Measurements from ENCODE around the gene GABRG3.

Gene GABRG3

DNA sequence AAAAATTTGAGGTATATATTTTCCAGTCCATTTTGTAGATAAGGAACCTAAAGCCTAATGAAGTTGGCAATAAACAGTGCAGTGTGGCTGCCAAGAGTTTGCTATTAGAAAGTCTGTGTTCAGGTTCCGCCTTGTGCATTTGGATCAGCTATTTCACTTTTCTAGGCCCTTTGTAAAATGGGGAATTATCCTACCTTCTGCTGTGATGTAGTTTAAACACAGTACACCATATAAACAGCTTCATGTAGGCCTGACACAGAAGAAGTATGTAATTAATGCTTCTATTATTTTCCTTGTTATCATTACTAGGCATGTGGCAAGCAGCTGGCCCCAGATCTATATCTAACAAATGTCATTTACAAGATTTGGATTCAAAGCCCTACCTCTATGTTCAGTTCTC is 456.3 kb downstream of the GABRG3 start:
- DNase-seq = no peak

DNA sequence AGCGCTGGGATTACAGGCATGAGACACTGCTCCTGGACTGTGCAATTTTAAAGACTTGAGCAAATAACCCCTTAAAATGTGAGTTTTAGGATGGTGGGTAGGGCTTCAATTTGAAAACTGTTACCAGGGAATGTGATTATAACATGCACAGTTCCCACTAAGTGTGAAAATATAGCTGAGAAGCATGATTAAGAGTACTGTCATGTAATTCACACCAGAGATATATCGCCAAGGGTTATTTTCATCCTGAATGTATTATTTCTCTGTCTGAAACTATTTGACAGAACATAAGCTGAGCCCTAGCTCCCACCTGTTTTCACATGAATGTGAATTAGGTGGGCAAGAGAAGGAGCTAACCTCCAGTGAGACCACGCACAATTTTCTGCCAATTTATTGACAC is 457.2 kb downstream of the GABRG3 start:
- DNase-seq = no peak

DNA sequence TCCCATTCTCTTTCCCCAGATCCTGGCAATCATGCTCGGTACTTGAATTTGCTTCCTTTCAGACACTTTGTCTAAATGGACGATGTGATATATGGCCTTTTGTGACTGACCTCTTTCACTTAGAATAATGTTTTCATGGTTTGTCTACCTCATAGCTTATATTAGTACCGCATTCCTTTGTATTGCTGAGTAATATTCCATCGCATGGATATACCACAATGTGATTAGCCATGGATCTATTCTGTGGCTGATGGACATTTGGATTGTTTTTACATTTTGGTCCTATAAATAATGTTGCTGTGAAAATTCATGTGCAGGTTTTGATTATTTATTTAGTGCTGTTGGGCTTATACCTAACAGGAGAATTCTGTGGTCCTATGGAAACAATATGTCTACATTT is 458.6 kb downstream of the GABRG3 start:
- DNase-seq = no peak

DNA sequence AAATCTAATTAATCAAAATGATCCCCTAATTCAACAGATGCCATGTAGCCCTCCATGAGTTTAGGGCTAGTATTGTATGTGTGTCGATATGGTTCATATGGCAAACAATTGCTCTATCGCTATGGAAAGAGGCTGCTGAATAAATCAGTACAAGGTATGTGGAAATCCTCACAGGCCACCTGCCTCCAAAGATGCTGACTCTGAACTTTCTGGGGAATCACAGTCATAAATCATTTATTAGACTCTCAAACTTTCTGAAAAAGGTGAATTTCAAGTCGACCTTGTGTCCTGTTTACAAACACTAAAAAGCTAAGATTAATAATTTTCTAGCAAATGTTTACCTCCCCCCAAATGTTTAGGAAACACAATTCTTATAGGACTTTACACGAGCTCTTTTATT is 462.6 kb downstream of the GABRG3 start:
- DNase-seq = no peak

DNA sequence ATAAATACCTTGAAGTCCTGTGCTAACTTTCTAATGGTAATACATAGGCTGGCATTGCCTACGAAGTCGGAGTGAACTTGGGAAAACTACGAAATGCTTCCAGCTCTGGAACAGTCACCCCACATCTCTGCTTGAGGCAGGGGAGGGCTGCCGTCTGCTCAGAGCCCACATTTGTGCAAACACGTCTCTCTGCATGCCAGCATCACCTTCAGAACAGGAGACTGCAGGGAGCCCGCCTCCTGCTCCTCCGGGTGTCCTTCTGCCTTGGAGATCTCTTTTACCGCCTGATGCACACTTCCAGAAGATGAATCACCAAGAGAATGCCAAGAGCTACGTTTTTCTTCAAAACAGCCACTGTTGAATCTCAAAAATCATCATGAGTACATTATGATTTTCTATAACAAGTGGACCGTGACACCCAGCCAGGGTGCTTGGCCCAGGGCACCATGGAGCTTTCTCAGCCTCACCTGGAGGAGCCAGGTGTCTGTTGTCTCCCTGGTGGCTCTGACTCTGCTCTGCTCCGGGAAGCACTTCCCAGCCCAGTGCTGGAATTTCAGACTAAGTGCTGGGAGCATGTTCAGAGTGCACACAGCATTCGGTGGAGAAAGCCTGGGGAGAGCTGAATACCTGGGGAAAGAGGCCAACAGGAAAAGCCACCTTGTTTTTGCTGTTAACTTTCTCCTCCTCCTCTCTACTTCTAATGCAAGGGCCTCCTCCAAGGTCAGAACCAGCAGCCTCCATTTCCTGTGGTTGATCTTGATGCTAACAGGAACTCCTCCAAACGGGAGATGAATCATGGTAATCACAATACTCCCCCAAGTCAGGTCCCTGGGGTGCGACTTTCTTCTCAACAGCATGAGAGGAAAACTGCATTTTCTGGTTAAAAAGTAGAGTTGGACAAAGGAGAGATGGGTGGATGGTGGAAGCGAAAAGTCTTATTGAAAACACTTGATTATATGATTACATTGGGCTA is 467.7 kb downstream of the GABRG3 start:
- DNase-seq = peak; percentile 33

DNA sequence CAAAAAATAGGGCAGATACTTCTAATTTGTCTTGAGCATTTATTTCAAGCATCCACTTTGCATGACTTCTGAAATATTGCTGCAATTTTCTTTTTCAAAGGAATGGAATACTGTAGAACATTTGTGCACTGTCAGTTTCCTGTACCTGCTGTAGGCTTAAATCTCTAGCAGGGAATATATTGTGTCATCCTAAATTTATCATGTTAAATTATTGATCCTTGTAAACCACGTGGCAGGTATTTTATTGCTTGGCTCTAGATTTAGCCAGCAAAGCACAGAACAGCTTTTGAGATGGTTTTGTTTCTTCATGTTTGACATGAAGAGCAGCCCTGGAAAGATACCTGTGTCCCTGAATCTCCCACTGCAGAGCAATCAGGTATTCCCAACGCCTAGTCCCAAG is 470.1 kb downstream of the GABRG3 start:
- DNase-seq = no peak

DNA sequence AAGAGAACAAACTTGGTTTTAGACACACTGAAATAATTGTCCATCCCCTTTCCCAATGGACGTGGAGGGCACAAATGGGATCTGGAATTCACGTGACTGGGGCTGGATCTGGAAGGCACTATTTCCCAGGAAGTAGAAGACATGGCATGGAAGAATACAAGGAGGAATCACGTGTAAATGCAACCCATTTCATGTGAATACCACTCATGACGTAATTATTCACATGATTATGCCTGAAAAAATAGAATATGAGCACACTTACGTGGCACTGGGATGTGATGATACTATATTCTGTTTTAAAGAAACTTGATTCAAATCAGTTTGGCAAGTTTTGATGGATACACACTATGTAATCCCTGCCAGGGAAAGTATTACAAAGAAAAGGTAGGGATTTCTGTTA is 477.3 kb downstream of the GABRG3 start:
- DNase-seq = no peak

DNA sequence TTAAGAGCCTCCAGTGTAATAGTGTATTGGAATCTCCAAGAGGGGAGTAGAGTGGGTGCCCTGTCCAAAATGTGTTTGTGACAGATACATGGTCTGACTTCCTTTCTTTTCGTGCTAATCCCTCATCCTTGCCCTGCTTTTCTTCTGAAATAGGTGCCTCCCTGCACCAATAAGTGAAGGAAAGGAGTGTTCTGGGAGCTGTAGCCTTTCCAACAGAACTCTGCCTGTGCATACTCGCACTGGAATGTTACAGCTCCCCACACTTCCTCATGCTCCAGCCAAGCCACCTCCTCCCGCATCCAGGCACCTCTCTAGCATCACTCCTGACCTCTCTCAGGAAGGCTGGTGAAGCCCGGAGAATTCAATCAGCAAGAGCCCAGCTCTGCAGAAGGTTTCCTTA is 478.0 kb downstream of the GABRG3 start:
- DNase-seq = peak; percentile 2

DNA sequence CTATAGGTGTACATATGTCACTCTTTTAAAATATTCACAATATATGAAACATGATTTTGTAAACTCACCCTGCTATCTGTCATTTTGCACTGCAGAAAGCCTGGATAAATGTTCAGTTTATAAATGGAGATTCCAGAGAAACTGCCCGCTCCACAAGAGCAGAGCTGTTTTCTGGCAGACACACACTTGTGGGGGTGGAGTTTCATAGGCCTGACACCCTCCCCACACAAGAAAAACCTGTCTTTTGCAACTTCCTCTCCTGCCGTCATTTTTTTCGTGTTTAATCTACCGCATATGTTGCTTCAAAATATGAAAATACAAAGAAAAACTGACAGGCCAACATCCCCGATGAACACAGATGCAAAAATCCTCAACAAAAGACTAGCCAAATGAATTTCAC is 479.0 kb downstream of the GABRG3 start:
- no peak for DNase-seq

DNA sequence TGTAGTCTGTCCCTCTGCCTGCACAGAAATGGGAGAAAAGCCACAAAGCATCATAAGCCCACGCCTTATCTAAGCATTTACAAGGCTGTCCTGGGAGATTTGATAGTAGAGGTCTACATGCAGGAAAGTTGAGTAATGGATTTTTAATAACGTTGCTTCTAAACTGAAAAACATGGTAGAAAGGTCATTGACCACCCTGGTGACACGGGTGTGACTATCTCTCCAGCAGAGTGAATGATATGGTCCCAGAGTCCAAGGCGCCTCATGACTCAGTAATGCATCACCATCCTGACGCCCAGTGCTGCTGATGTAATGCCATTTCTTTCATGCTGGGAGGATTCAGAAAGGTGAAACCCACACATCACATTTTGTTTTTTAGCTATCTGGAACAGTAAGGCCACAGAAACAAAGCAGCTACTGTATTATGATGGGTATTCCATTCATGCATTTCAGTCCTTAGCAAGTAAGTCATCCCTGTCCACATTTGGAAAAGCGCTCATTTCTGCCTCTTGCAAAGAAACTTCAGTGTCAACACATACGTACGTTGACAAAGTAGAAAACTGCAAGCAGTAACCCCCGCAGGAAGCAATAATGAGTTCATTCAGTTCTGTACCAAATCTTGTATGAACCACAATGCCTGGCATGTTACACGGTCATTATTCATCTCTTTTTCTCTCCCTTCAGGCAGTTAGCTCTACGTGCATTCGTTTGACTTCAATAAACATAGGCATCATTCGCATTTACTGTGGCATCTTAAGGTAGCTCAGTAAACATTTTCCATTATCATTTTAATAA is 483.5 kb downstream of the GABRG3 start:
- DNase-seq = peak; percentile 52

DNA sequence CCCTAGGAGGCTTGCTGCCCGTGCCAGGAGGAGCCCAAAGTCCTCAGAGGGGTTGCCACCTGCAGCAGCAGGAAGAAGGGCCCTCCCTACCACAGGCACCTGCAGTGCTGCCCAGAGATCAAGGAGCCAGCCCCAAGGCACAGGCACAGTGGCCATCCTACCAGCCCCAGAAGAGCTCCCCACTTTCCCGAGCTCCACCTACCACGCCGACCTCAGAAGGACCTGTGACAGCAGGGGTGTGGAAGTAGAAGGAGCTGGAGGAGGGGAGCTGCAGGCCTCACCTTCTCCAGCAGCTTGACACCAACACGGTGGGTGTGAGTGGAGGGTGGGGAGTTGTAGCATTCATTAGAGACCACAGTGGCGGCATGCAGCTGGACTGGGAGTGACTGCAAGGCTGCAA is 485.8 kb downstream of the GABRG3 start:
- no peak for DNase-seq

DNA sequence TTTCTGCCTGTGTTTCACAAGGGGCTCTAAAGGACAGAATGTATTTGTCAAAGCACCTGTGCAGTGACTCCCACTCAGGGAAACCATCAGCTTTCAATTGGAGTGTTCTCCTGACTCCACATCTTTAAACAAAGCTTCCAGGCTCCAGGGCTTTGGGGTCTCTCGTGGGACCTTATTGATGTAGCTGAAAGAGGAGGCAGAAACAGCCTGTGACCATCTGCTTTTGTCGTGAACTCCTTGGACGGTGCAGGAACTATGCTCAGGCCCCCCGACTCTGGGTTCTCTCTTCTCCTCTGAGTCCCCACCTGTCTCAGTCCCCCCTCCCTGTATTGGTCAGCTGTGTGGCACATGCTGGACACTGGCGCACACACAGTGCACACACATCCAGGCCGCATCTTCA is 486.8 kb downstream of the GABRG3 start:
- DNase-seq = no peak

DNA sequence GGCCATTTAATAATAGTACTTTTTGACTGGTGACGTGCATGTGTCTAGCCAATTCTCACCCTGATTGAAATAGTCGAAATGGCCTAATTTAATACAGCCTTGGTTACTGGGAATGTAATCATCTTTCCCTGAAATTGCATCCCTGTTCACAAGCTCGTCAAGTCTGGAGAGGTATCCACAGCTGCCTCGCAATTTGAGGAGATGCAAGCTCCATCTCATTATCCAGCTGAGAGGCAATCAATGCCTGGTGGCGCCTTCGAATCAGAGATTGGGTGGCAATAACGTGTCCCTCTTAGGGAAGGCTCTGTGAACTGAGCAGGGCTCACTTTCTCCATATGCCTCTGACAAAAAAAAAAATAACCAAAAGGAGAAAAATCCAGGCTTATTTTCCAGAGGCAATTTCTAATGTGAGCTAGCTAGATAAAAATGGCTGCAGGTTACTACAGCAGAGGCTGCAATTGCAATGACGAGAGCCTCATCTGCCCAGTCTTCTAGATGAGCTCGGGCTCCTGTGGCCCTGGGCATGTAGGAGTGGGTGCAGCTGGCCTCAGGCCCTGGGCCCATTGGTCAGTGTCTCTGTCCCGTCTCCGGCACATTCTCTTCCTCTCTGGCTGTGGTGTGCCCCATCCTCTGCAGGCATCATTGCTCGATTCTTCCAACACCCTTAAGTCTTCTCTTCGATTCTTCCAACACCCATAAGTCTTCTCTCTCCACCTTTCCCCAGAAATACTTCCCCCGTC is 487.5 kb downstream of the GABRG3 start:
- no peak for DNase-seq

DNA sequence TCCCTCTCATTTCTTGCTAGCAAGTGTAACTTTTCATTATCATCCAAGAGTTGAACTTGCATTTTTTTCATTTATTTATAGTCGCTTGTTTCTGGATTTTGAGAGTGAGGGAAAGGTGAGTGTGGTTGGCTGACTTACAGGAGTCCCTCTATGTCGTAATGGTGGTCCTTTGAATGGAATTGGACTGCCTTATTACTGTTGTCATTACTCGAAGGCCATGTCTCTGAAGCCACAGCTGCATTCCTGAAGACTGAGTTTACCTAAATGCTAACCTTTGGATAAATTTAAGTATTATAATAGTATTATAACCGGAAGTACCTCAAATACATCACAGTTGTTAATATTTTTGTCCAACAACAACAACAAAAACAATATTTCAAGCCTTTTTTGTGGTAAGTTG is 488.9 kb downstream of the GABRG3 start:
- DNase-seq = no peak

DNA sequence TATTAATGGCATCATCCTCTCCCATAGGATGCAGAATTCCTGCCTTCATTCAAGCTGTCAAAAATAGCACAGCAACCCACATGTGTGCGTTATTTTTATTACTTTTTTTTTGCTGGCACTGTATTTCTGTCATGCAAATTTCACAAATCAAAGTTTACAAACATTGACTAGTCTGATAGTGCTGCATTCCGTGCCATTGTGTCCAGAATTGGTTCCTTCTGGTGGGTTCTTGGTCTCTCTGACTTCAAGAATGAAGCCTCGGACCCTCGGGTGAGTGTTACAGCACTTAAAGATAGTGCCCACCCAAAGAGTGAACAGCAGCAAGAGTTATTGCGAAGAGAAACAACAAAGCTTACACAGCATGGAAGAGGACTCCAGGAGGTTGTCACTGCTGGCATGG is 490.2 kb downstream of the GABRG3 start:
- no peak for DNase-seq

DNA sequence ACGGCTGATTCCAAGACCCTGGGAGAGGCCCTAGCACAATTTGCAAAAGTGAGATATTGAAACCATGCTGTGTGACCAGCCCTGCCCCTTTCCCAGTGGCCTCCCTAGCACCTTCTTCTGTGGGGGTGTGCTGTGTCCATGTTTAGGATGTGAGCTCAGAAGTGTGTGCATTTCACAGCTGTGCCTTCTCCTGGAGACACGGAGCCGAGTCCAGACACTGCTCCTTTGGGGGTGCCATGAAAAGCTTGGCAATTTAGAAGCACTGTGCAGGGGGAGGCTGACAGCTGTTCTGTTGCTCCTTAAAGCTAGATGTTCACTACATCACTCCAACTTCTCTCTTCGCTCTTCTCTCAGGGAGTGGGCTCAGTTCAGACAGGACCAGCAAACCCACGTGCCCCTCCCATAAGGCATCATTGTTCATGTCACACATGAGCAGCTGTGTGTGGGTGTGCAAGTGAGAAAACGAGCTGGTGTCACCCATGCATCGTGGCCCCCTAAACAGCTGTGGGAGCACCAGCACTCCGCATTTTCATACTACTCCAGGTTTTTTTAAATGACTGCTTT is 492.6 kb downstream of the GABRG3 start:
- DNase-seq = no peak

DNA sequence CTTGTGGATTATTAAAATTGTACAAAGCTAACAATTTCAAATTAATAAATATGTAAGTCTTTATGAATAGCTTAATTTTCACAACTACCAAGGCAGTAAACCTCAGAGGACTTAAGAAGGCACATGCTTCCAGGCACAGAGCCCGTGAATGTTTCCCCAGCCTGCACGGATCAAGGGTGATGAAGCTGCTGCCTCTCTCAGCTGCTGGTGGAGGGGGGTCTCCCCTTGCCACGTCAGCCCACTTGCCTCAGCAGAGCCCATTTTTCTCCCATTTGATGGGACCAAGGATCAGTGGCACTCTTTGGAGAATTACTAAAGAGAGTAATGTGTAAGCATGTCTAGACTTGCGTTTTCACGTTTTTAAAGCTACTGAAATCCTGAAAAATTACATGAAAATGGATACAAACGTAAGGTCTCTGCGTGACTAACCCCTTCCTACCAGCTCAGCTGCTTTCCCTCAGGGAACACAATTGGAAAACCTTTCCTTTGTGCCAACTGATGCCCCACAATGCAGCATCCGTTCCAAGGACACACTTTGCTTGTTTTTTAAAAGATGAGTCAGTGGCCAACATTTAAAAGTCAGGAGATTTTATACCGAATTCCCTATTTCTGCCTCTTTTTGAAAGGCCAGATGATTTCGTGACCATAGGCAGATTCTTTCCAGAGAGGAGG is 494.1 kb downstream of the GABRG3 start:
- no peak for DNase-seq

DNA sequence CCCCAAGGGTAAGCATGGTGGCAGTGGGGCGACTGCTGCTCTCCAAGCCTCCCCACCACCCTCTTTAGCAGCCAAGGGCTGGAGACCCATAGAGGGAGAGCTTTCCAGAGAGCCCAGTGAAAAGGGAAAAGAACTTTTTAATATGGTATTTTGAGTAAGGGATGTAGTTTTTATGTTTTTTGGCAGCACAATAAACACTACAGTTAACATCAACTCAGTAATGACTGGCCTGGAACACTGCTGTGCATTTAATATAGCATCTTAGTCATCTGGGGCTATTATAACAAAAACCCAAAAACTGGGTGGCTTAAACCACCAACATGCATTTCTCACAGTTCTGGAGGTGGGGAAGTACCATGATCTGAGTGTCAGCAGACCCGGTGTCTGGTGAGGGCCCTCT is 495.8 kb downstream of the GABRG3 start:
- no peak for DNase-seq

DNA sequence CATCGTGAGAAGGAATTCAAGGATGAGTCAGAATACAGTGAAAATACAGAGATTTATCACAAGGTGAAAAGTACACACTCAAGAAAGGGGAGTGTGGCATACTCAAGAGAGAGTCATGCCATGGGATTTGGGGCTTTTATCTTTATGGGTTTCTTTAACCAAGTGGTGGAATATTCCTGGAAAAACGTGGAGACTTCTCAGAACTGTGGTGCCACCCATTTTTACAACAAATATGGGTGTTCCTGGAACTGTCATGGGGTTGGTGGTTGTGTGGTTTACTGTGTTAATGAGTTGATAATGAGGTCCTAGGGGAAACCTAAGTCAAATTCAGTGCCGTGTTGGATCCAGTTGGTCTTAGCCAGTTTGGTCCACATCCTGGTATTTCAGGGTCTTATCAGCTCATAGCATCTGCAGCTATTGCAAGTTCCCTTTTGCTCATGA is 497.2 kb downstream of the GABRG3 start:
- DNase-seq = no peak

DNA sequence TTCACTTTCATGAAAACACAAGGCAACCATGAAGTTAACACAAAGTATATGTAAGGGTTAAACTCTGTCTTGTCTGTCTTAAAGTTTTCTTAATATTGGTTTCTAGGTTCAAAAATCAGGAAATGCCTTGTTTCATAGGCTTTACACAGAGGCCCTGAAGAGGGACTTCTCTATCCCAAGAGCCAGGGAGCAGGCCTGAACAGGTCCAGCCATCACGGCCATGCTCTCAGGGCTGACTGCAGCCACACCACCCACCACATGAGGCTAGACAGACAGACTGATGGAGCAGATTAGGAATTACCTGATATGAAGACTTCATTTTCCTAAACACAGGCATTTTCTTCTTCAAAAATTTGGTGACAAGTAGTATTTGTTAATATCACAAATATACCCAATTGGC is 502.9 kb downstream of the GABRG3 start:
- no peak for DNase-seq

DNA sequence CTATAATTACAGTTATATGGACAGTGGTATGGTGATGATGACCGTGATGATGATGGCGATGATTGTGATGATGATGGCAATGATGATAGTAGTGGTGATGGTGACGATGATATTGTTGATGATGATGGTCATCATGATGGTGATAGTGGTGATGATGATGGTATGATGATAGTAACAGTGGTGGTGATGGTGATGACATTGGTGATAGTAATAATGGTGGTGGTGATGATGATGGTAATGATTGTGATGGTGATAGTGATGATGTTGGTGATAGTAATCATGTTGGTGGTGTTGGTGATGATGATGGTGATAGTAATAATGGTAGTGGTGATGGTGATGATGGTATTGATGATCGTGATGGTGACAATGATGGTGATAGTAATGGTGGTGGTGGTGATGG is 504.4 kb downstream of the GABRG3 start:
- no peak for DNase-seq
